ENCODE data around the gene SETBP1. TPM values are rescaled to one million over a fixed set of nuclear protein-coding genes. Genes with fewer than 3 reads are reported as not detected.

The SETBP1 gene
- total and polyA plus RNA-seq, 2 of the 8 experiments (the other 6 are each of a cell fraction or from before 2014, with no cell fraction given), result 2.0 to 6.5 TPM

- no peak for TF ChIP-seq HDAC6 (IDR thresholded peaks at IDR 0.05; ENCODE audit: low read depth, low read length)
- TF ChIP-seq TAF1 (IDR thresholded peaks at IDR 0.05; ENCODE audit: low read depth, low read length), result no peak
- no peak for TF ChIP-seq GTF2F1 (IDR thresholded peaks at IDR 0.05; ENCODE audit: borderline replicate concordance, low read depth, low read length)
Measured at GRCh38 chr18:44937960-44938719, 257.5 kb downstream of the SETBP1 start (continued).

Data from H1 (cell line).